Tibial nerve (tissue), 3 donors: ENCODE results near the gene SLC38A10.

ENCODE experiments used
- CTCF ChIP-seq, 5 experiments: fragments of 200-600 bp in 3 of 5; fragments of 450-650 bp in 2 of 5; sonication (generic) in 3 of 5; IDR thresholded peaks; one replicate each; pipeline ENCODE4 v1.5.1; 2016 to 2019; ENCODE audit warnings: antibody characterized with exemption in 5 of 5, mild to moderate bottlenecking in 3 of 5, moderate library complexity in 2 of 5
- POLR2A ChIP-seq, 2 donors: fragments of 450-650 bp; IDR thresholded peaks; one replicate each; pipeline ENCODE4 v1.6.1; 2017; ENCODE audit warnings: antibody characterized with exemption in 2 of 2, mild to moderate bottlenecking in 2 of 2, moderate library complexity in 2 of 2

- TF ChIP-seq CTCF (IDR thresholded peaks at IDR 0.05) (no peak), POLR2A (IDR thresholded peaks at IDR 0.05) (no peak)
Measured at GRCh38 chr17:81208651-81209050, 86.5 kb downstream of the SLC38A10 start.
